ENCODE data around the gene KIF9.
A peak's percentile ranks its signal among the peaks of the same experiment; 100 is the strongest.
"Not testable (repeated sequence)": the region's sequence is repeated elsewhere in the genome, so short reads cannot be mapped to it uniquely, and the experiment has no call there.

The KIF9 gene

DNA sequence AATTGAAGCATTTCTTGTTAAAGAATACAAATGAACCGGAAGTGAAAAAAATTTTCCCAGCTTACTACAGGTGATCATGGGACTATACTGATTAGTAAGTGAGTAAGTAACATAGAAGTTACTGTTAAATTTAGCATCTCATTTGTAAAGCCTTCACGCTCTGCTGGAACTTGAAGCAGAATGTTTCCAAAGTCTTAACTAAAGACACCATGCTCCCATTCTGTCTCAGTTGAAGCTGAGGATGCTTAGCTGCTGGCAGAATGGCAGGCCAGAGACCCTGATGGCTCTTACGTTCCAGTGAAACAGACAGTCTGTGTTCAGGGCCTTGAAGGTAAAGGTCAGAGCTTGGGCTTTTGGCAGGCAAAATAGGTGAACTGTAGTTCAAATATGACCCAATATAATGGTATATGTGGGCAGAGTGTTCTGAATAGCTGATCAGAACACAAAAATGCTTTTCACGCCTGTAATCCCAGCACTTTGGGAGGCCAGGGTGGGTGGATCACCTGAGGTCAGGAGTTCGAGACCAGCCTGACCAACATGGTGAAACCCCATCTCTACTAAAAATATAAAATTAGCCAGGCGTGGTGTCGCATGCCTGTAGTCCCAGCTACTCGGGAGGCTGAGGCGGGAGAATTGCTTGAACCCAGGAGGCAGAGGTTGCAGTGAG, 9.3 kb upstream of the KIF9 start:
- H3K4me3 ChIP-seq (ENCODE audit: low read length): not testable (repeated sequence)

DNA sequence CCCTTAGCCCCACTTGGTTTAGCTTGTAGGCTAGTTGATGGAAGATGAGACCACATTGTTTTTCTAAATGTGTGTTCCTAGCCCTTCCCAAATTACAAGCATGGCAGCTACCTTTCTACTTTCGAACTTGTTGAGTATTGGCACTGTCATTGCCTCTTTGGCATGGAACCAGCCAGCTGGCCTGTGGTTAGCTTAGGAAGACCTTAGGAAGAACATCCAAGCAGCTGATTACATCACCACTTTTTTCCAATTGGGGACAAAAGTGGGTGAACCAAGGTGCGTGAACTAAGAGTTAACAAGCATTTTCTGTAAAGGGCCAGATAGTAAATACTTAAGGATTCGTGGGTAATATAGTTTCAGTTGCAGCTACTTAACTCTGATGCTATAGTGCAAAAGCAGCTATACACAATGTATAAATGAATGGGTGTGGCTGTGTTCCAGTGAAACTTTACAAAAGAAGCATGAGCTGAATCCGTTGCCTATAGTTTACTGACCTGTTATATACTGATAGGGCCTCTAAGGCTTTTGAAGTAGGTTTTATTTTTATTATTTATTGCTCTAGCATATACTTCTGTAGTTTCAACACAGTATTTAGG, 8.7 kb upstream of the KIF9 start:
- Histone ChIP-seq H3K4me3 (ENCODE audit: low read length) (no peak overlapping the region), H3K9ac (ENCODE audit: low read depth, low read length) (no peak overlapping the region), H3K4me1 (ENCODE audit: insufficient read depth, low read length) (no peaks in the 10 kb centered on the region), H3K27me3 (ENCODE audit: insufficient read depth, low read length) (no peaks in the 10 kb centered on the region), H3K27ac (ENCODE audit: low read depth, low read length) (no peak overlapping the region), H3K36me3 (ENCODE audit: insufficient read depth, low read length) (peaks cover 42% of the 10 kb centered on the region), H3K9me3 (ENCODE audit: insufficient read depth, low read depth, low read length) (no peaks in the 10 kb centered on the region)
- WGBS: 95% methylated on average over 4 of the region's 4 CpGs

More for the DNA sequence above, 9.3 kb upstream of the KIF9 start:
- not testable (repeated sequence) for H3K4me1 ChIP-seq (ENCODE audit: insufficient read depth, low read length); H3K27ac ChIP-seq (ENCODE audit: low read depth, low read length); H3K9me3 ChIP-seq (ENCODE audit: insufficient read depth, low read depth, low read length); H3K27me3 ChIP-seq (ENCODE audit: insufficient read depth, low read length); H3K9ac ChIP-seq (ENCODE audit: low read depth, low read length)
- peaks cover 38% of the 10 kb centered on the region for H3K36me3 ChIP-seq (ENCODE audit: insufficient read depth, low read length)
- WGBS: 95% methylated on average over 9 of the region's 9 CpGs

DNA sequence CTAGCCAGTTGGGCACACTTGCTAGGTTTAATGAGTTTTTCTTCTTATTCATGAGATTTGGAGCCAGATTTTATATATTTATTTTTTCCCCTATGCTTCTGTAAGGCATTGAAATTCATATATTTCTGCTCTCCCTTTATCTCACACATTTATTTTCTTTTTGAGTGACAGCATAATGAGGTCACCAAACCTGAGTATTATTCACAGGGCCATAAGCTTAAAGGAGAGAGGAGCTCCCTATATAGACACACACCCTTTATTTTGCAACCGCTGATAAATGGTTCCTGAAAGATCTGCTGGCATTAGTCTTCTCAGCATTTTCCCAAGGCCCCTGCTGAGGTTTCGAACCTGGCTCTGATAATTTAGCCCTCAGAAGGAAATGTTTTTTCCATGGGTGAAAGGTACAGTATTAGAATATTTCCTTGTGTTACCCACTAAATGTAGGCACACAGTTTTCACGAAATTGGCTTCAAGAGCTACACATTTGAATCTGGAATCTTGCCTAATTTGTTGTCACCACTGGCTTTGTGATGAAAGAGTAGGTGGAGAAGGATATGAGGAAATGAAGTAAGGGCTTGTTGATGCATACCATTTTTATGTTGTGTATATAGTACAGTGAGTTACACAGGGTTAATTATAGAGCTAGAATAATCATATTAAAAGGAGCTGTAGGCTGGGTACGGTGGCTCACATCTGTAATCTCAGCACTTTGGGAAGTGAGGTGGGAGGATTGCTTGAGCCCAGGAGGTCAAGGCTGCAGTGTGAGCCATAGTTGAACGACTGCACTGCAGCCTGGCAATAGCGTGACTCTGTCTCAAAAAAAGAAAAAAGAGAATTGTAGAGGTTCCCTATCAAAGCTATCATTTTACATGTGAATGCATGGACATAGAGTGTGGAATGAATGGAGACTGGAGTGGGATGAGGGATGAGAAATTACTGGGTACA, 6.6 kb upstream of the KIF9 start:
- WGBS: 85% methylated on average over 6 of the region's 6 CpGs
- peaks cover 38% of the 10 kb centered on the region for H3K36me3 ChIP-seq (ENCODE audit: insufficient read depth, low read length)
- no peaks in the 10 kb centered on the region for H3K4me1 ChIP-seq (ENCODE audit: insufficient read depth, low read length)

DNA sequence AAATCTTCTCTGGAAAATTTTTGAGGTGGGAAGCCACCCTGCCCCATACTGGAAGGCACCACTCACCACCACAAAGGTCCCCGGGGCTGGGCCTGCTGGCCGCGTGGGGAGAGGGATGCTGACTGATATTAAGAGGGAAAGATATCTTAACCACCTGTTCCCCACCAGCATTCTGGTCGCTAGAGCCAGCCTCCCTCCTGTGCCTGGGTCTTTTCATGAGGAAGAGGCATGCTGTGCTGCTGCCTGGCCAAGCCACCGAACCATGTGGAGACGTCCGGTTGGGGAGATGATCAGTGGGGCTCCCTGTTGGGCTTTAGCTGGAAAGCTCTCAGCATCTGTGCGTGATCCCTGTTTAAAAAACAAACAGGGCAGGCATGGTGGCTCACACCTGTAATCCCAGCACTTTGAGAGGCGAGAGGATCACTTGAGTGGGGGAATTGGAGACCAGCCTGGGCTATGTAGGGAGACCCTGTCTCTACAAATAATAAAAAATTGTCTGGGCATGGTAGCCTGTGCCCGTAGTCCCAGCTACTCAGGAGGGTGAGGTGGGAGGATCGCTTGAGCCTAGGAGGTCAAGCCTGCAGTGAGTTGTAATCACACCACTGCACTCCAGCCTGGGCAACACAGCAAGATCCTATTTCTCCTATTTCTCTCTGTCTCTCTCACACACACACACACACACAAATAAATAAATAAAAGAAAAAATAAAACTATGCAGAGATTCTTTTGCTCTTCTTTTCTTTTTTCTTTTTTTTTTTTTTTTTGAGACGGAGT, 1.2 kb upstream of the KIF9 start:
- Histone ChIP-seq H3K36me3 (ENCODE audit: insufficient read depth, low read length) (peaks cover 18% of the 10 kb centered on the region), H3K4me3 (ENCODE audit: low read length) (peak overlapping the region; percentile 83), H3K4me1 (ENCODE audit: insufficient read depth, low read length) (0 out of 2 replicates have a peak, but pooled peaks cover 3% of the 10 kb centered on the region), H3K27ac (ENCODE audit: low read depth, low read length) (peak overlapping the region; percentile 55; the same call in 1 of the 2 replicates), H3K9me3 (ENCODE audit: insufficient read depth, low read depth, low read length) (no peaks in the 10 kb centered on the region), H3K9ac (ENCODE audit: low read depth, low read length) (peak overlapping the region; percentile 89), H3K27me3 (ENCODE audit: insufficient read depth, low read length) (no peaks in the 10 kb centered on the region)
- WGBS: 44% methylated on average over 9 of the region's 12 CpGs

More for the DNA sequence above, 6.6 kb upstream of the KIF9 start:
- no peak overlapping the region for H3K9ac ChIP-seq (ENCODE audit: low read depth, low read length)
- H3K27me3 ChIP-seq (ENCODE audit: insufficient read depth, low read length): no peaks in the 10 kb centered on the region
- H3K4me3 ChIP-seq (ENCODE audit: low read length): no peak overlapping the region
- H3K9me3 ChIP-seq (ENCODE audit: insufficient read depth, low read depth, low read length): no peaks in the 10 kb centered on the region
- no peak overlapping the region for H3K27ac ChIP-seq (ENCODE audit: low read depth, low read length)

DNA sequence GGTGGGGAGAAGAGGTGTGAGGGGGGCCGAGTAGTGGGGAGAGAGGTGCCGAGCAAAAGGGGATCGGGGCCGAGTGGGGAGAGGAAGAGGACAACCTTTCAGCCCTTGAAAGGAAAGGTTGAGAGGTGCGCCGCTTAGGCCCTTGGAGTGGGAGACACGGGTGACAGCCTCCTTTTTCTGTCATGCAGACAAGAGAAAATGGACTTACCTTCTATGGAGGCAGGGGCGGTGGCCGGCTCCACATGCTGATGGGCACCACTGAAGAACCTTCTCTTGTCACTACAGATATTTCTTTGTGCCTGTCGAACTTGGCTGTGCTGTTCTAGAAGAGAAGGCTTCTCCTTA, 566 bp upstream of the KIF9 start:
- no peaks in the 10 kb centered on the region for H3K9me3 ChIP-seq (ENCODE audit: insufficient read depth, low read depth, low read length)
- H3K9ac ChIP-seq (ENCODE audit: low read depth, low read length): peak overlapping the region; percentile 89
- H3K36me3 ChIP-seq (ENCODE audit: insufficient read depth, low read length): peaks cover 12% of the 10 kb centered on the region
- WGBS: 0% methylated on average over 10 of the region's 10 CpGs
- H3K4me1 ChIP-seq (ENCODE audit: insufficient read depth, low read length): 0 out of 2 replicates have a peak, but pooled peaks cover 3% of the 10 kb centered on the region
- H3K27me3 ChIP-seq (ENCODE audit: insufficient read depth, low read length): no peaks in the 10 kb centered on the region
- H3K4me3 ChIP-seq (ENCODE audit: low read length): peak overlapping the region; percentile 83
- H3K27ac ChIP-seq (ENCODE audit: low read depth, low read length): peak overlapping the region; percentile 55; the same call in 1 of the 2 replicates

DNA sequence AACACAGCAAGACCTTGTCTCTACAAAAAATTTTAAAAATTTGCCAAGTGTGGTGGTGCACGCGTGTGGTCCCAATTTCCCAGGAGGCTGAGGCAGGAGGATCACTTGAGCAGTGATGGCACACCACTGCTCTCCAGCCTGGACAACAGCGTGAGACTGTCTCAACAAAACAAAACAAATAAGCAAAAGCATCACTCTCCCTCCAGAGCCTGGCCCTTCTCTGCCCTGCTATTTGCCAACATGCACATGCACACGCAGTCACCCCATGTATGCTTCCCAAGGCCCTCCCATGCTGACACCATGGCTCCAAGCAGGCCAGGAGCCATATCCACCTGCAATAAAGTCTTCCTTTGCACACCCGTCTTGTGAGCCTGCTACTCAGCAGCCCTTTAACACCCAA, 2.1 kb downstream of the KIF9 start:
- 93% methylated on average over 5 of the region's 5 CpGs for WGBS
- Histone ChIP-seq H3K36me3 (ENCODE audit: insufficient read depth, low read length) (no peaks in the 10 kb centered on the region), H3K4me1 (ENCODE audit: insufficient read depth, low read length) (0 out of 2 replicates have a peak, but pooled peaks cover 3% of the 10 kb centered on the region), H3K27me3 (ENCODE audit: insufficient read depth, low read length) (no peaks in the 10 kb centered on the region), H3K27ac (ENCODE audit: low read depth, low read length) (no peak overlapping the region), H3K9me3 (ENCODE audit: insufficient read depth, low read depth, low read length) (no peaks in the 10 kb centered on the region), H3K9ac (ENCODE audit: low read depth, low read length) (no peak overlapping the region), H3K4me3 (ENCODE audit: low read length) (no peak overlapping the region)

DNA sequence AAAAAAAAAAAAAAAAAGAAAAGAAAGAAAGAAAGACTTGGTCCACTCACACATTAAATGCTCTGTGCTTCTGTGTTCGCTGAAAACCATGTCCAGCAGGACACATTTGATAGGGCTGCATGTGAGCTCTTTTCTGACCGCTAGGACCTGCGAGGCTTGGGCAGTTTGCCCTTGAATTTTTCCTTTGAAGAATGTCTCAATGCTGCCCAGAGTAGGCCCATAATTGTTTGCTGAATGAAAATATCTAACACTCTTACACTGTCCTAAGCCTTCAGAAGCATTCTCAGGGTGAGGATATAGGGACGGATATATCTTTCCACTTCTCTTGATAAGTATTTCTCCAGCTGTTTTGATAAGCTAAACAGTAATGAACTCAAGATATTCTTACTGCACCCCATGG, 6.0 kb downstream of the KIF9 start:
- no peak overlapping the region for H3K4me3 ChIP-seq (ENCODE audit: low read length)
- no peaks in the 10 kb centered on the region for H3K4me1 ChIP-seq (ENCODE audit: insufficient read depth, low read length)
- no peaks in the 10 kb centered on the region for H3K27me3 ChIP-seq (ENCODE audit: insufficient read depth, low read length)
- H3K36me3 ChIP-seq (ENCODE audit: insufficient read depth, low read length): no peaks in the 10 kb centered on the region
- no peaks in the 10 kb centered on the region for H3K9me3 ChIP-seq (ENCODE audit: insufficient read depth, low read depth, low read length)
- no peak overlapping the region for H3K9ac ChIP-seq (ENCODE audit: low read depth, low read length)
- no peak overlapping the region for H3K27ac ChIP-seq (ENCODE audit: low read depth, low read length)
- 92% methylated on average over 3 of the region's 4 CpGs for WGBS

DNA sequence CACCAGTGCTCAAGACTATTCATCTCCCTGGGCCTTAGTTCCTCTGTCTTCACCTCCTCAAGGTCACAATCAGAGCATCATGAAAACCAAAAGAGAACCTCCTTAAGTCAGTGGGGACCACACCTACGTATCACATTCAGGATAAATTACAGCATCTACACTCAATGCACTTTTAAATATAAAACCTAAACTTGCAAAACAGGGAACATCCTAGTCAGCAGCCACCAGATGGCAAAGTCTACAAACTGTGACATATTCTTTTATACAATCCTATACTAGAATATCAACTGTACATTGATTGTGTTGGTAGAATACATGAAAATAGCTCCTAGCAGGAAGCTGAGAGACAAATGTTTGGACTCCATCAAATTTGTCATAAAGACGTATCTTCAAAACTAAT, 7.9 kb downstream of the KIF9 start:
- H3K4me3 ChIP-seq (ENCODE audit: low read length): no peak overlapping the region
- WGBS: over 99% methylated on average over 2 of the region's 2 CpGs

DNA sequence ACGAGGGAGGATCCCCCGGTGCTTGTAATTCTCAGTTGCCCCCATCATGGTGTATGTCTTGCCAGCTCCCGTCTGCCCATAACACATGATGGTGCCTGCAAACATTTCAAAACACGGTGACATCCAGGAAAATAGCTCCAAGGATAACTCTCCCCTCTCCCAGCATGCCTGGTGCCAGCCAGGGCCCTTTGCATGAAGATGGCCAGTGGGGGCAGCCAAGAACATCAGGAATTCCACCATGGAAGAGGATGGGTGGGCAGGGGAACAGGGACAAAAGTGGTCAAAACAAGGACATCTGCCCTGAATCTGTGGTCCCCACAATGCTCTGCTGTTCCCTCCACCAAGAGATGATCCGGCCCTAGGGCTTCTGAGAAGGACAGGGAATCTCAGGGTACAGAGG, 9.0 kb downstream of the KIF9 start:
- 91% methylated on average over 5 of the region's 5 CpGs for WGBS
- H3K4me3 ChIP-seq (ENCODE audit: low read length): no peak overlapping the region
- no peaks in the 10 kb centered on the region for H3K4me1 ChIP-seq (ENCODE audit: insufficient read depth, low read length)
- no peaks in the 10 kb centered on the region for H3K27me3 ChIP-seq (ENCODE audit: insufficient read depth, low read length)
- H3K36me3 ChIP-seq (ENCODE audit: insufficient read depth, low read length): no peaks in the 10 kb centered on the region
- no peak overlapping the region for H3K27ac ChIP-seq (ENCODE audit: low read depth, low read length)
- H3K9ac ChIP-seq (ENCODE audit: low read depth, low read length): no peak overlapping the region
- H3K9me3 ChIP-seq (ENCODE audit: insufficient read depth, low read depth, low read length): no peaks in the 10 kb centered on the region

More for the DNA sequence above, 7.9 kb downstream of the KIF9 start:
- Histone ChIP-seq H3K27me3 (ENCODE audit: insufficient read depth, low read length) (no peaks in the 10 kb centered on the region), H3K4me1 (ENCODE audit: insufficient read depth, low read length) (no peaks in the 10 kb centered on the region), H3K9ac (ENCODE audit: low read depth, low read length) (no peak overlapping the region), H3K36me3 (ENCODE audit: insufficient read depth, low read length) (no peaks in the 10 kb centered on the region), H3K27ac (ENCODE audit: low read depth, low read length) (no peak overlapping the region), H3K9me3 (ENCODE audit: insufficient read depth, low read depth, low read length) (no peaks in the 10 kb centered on the region)

DNA sequence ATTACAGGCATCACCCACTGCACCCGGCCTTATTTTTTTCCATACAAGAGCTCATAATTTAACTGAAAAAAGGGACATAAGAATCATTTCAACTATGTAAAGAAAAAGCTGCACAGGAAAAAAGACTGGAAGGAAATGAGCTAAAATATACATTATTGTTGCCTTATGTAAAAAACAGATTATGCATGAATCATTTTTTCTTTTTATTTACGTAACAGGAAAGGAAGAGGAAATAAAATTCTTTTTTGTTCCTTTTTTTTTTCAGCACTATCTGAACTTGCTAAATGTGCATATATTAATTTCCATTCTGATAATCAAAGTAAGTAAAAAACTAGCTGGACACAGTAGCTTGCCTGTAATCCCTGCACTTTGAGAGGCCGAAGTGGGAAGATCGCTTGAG, 12.1 kb downstream of the KIF9 start:
- no peaks in the 10 kb centered on the region for H3K9me3 ChIP-seq (ENCODE audit: insufficient read depth, low read depth, low read length)
- no peak overlapping the region for H3K27ac ChIP-seq (ENCODE audit: low read depth, low read length)
- no peaks in the 10 kb centered on the region for H3K36me3 ChIP-seq (ENCODE audit: insufficient read depth, low read length)
- 93% methylated on average over 3 of the region's 4 CpGs for WGBS
- no peaks in the 10 kb centered on the region for H3K4me1 ChIP-seq (ENCODE audit: insufficient read depth, low read length)
- no peak overlapping the region for H3K9ac ChIP-seq (ENCODE audit: low read depth, low read length)
- no peaks in the 10 kb centered on the region for H3K27me3 ChIP-seq (ENCODE audit: insufficient read depth, low read length)
- H3K4me3 ChIP-seq (ENCODE audit: low read length): no peak overlapping the region

DNA sequence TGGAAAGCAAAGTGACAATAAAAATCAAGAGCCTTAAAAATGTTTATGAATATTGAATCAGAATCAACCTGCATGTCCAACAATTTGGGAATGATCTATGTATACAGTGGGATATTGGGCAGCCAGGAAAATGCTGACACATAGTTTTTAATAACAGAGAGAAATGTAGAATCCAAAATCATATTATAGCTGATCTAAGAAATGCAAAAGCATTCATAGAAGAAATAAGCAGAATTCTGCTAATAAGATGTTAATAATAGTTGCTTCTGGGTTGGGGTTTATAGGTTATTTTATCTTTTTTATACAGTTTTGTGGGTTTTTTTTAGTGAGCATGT, 15.1 kb downstream of the KIF9 start:
- no peaks in the 10 kb centered on the region for H3K36me3 ChIP-seq (ENCODE audit: insufficient read depth, low read length)
- no peak overlapping the region for H3K27ac ChIP-seq (ENCODE audit: low read depth, low read length)
- no peak overlapping the region for H3K9ac ChIP-seq (ENCODE audit: low read depth, low read length)
- H3K4me3 ChIP-seq (ENCODE audit: low read length): no peak overlapping the region
- H3K9me3 ChIP-seq (ENCODE audit: insufficient read depth, low read depth, low read length): no peaks in the 10 kb centered on the region
- no peaks in the 10 kb centered on the region for H3K4me1 ChIP-seq (ENCODE audit: insufficient read depth, low read length)
- no peaks in the 10 kb centered on the region for H3K27me3 ChIP-seq (ENCODE audit: insufficient read depth, low read length)

All from HUES64 (cell line).